ENCODE results near the gene HCFC1.

The HCFC1 gene

GRCh38 chrX:153939573-153939972 lies 32.0 kb downstream of the HCFC1 start:
- ChIA-PET CTCF (interaction anchor here (1.3 to 4.8 kb wide), 3 partner anchors 8 to 173 kb away, joined by 3 to 53 read pairs (median 3); no protein-coding TSS in a partner anchor), POLR2A (no interaction called here)
- H3K4me3 ChIP-seq (ENCODE audit: low read depth, low read length), result no peak overlapping the region
- DNase-seq (ENCODE audit: low read depth, low spot score), result no peak
- TF ChIP-seq, protein P1, sequence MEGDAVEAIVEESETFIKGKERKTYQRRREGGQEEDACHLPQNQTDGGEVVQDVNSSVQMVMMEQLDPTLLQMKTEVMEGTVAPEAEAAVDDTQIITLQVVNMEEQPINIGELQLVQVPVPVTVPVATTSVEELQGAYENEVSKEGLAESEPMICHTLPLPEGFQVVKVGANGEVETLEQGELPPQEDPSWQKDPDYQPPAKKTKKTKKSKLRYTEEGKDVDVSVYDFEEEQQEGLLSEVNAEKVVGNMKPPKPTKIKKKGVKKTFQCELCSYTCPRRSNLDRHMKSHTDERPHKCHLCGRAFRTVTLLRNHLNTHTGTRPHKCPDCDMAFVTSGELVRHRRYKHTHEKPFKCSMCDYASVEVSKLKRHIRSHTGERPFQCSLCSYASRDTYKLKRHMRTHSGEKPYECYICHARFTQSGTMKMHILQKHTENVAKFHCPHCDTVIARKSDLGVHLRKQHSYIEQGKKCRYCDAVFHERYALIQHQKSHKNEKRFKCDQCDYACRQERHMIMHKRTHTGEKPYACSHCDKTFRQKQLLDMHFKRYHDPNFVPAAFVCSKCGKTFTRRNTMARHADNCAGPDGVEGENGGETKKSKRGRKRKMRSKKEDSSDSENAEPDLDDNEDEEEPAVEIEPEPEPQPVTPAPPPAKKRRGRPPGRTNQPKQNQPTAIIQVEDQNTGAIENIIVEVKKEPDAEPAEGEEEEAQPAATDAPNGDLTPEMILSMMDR (IDR thresholded peaks at IDR 0.05; ENCODE audit: insufficient read depth, low read length, missing control alignments), result no peak

GRCh38 chrX:153938226-153938786 lies 33.3 kb downstream of the HCFC1 start:
- CTCF ChIA-PET, result interaction anchor here (4.8 kb wide), 1 partner anchor 10 kb away, joined by 53 read pairs; no protein-coding TSS in a partner anchor

GRCh38 chrX:153937056-153937455 lies 34.6 kb downstream of the HCFC1 start:
- DNase-seq (ENCODE audit: low read depth, low spot score), result no peak
- TF ChIP-seq, protein P1 (IDR thresholded peaks at IDR 0.05; ENCODE audit: insufficient read depth, low read length, missing control alignments), result no peak
- H3K4me3 ChIP-seq (ENCODE audit: low read depth, low read length), result no peak overlapping the region
- POLR2A ChIA-PET, result no interaction called here
- CTCF ChIA-PET, result interaction anchor here (4.8 kb wide), 1 partner anchor 11 kb away, joined by 53 read pairs; no protein-coding TSS in a partner anchor

More at GRCh38 chrX:153938226-153938786, 33.3 kb downstream of the HCFC1 start:
- DNase-seq (ENCODE audit: low read depth, low spot score), result no peak
- H3K4me3 ChIP-seq (ENCODE audit: low read depth, low read length), result no peak overlapping the region
- TF ChIP-seq, protein P1 (IDR thresholded peaks at IDR 0.05; ENCODE audit: insufficient read depth, low read length, missing control alignments), result no peak
- POLR2A ChIA-PET, result no interaction called here

- no peak for DNase-seq (ENCODE audit: low read depth, low spot score)
- TF ChIP-seq, protein P1 (IDR thresholded peaks at IDR 0.05; ENCODE audit: insufficient read depth, low read length, missing control alignments), result no peak
- ChIA-PET POLR2A (interaction anchor here (2.1 kb wide), 1 partner anchor 141 kb away, joined by 8 read pairs; the partner anchor contains the start of genes IDH3G and SSR4), CTCF (interaction anchor here (0.8 to 4.8 kb wide), 4 partner anchors 11 to 15 kb away, joined by 3 to 53 read pairs (median 14); no protein-coding TSS in a partner anchor)
- peak overlapping the region; percentile 49 for H3K4me3 ChIP-seq (ENCODE audit: low read depth, low read length)
Measured at GRCh38 chrX:153935326-153935851, 36.2 kb downstream of the HCFC1 start.

- no peak for DNase-seq (ENCODE audit: low read depth, low spot score)
- TF ChIP-seq, protein P1 (IDR thresholded peaks at IDR 0.05; ENCODE audit: insufficient read depth, low read length, missing control alignments), result no peak
- H3K4me3 ChIP-seq (ENCODE audit: low read depth, low read length), result peak within 1 kb of the TSS; percentile 68
- CTCF ChIA-PET, result interaction anchor here (0.8 to 3.4 kb wide), 4 partner anchors 12 to 174 kb away, joined by 3 to 24 read pairs (median 4); no protein-coding TSS in a partner anchor
- POLR2A ChIA-PET, result interaction anchor here (2.1 kb wide), 1 partner anchor 140 kb away, joined by 8 read pairs; the partner anchor contains the start of genes IDH3G and SSR4
Measured at GRCh38 chrX:153934762-153935325, 36.8 kb downstream of the HCFC1 start, which contains the start of gene NAA10. Gene NAA10 (minus strand): TSS chrX:153935037. CDS start chrX:153934904, 133 bp downstream.
